B cell (primary cell): Measurements from ENCODE around the gene PTX3. TPM values are rescaled to one million over a fixed set of nuclear protein-coding genes. Genes with fewer than 3 reads are reported as not detected.

ENCODE experiments used
- ATAC-seq: fragments of 200-7000 bp; cut with Tn5 transposase; one replicate; pipeline ENCODE4 v1.10.0; 2021; ENCODE audit warnings: low read depth, mild to moderate bottlenecking, moderate number of reproducible peaks, moderate library complexity
- CTCF ChIA-PET: fragments of 350-600 bp; sonication (Branson Sonifier 250); formaldehyde crosslinking; loops from one replicate; lab custom pipeline; 2021; ENCODE audit warnings: antibody characterized with exemption, inconsistent platforms; lab: Charles Lee
- POLR2A ChIA-PET: fragments of 350-600 bp; sonication (Branson Sonifier 250); formaldehyde crosslinking; loops from one replicate; lab custom pipeline; 2021; ENCODE audit warnings: antibody characterized with exemption; lab: Charles Lee
- DNase-seq: peaks from one replicate; pipeline ENCODE4 v3.0.0; 2013
- H2AFZ ChIP-seq: 2 replicates; pipeline ENCODE4 v1.6.1; 2012; ENCODE audit warnings: mild to moderate bottlenecking, low read depth, low read length; ENCODE audit not compliant: insufficient read depth, poor library complexity, severe bottlenecking
- H3K27ac ChIP-seq, 2 donors: 1 replicate in 1 of 2; 2 replicates in 1 of 2; pipeline ENCODE4 v1.5.1; 2012 to 2013; ENCODE audit warnings: low read length in 2 of 2, mild to moderate bottlenecking in 2 of 2, moderate library complexity in 1 of 2
- H3K27me3 ChIP-seq, 4 experiments: fragments of 200-600 bp in 1 of 4; sonication (generic) in 1 of 4; replicated peaks in 1 of 4; 1 replicate in 2 of 4; 2 replicates in 2 of 4; pipeline versions ENCODE4 v1.6.1 to v1.7.0; 2013 to 2016; ENCODE audit warnings: low read length in 3 of 4, mild to moderate bottlenecking in 2 of 4, mixed read lengths in 1 of 4, moderate library complexity in 1 of 4; ENCODE audit not compliant: insufficient read depth in 4 of 4, control insufficient read depth in 3 of 4; ENCODE audit errors: control extremely low read depth in 1 of 4
- H3K36me3 ChIP-seq, 2 experiments: replicated peaks in 1 of 2; 1 replicate in 1 of 2; 2 replicates in 1 of 2; pipeline versions ENCODE4 v1.6.1 to v1.7.1; 2013; ENCODE audit warnings: low read length in 1 of 2; ENCODE audit not compliant: insufficient read depth in 2 of 2, control insufficient read depth in 1 of 2; ENCODE audit errors: control extremely low read depth in 1 of 2, extremely low read depth in 1 of 2
- H3K4me1 ChIP-seq, 2 donors: fragments of 200-600 bp in 1 of 2; sonication (generic) in 1 of 2; 1 replicate in 1 of 2; 2 replicates in 1 of 2; pipeline versions ENCODE4 v1.5.1 to v1.6.1; 2013 to 2017; ENCODE audit warnings: low read length in 2 of 2; ENCODE audit not compliant: control insufficient read depth in 2 of 2, insufficient read depth in 2 of 2
- H3K4me2 ChIP-seq: replicated peaks from 2 replicates; pipeline ENCODE3; 2012; ENCODE audit warnings: mild to moderate bottlenecking, low read depth, low read length; ENCODE audit not compliant: poor library complexity, severe bottlenecking
- H3K4me3 ChIP-seq, 5 experiments: fragments of 200-600 bp in 1 of 5; sonication (generic) in 1 of 5; 1 replicate in 3 of 5; 2 replicates in 2 of 5; pipeline versions ENCODE4 v1.5.1 to v1.7.0; 2011 to 2016; ENCODE audit warnings: low read length in 4 of 5, mild to moderate bottlenecking in 4 of 5, low read depth in 2 of 5, control low read depth in 1 of 5, moderate library complexity in 1 of 5; ENCODE audit not compliant: insufficient read depth in 1 of 5; ENCODE audit errors: control extremely low read depth in 1 of 5, extremely low read depth in 1 of 5
- H3K79me2 ChIP-seq: fragments of 200-600 bp; sonication (generic); one replicate; pipeline ENCODE4 v1.6.0; 2016; ENCODE audit warnings: low read length; ENCODE audit not compliant: control insufficient read depth, insufficient read depth
- H3K9ac ChIP-seq: fragments of 200-600 bp; sonication (generic); 2 replicates; pipeline ENCODE4 v1.6.1; 2017; ENCODE audit warnings: mild to moderate bottlenecking, low read length, moderate library complexity
- H3K9me3 ChIP-seq, 3 donors: one replicate each; pipeline versions ENCODE4 v1.6.1 to v1.7.1; 2013; ENCODE audit warnings: low read length in 2 of 3; ENCODE audit not compliant: control insufficient read depth in 2 of 3, insufficient read depth in 1 of 3; ENCODE audit errors: control extremely low read depth in 1 of 3
- H4K20me1 ChIP-seq: 2 replicates; pipeline ENCODE4 v1.6.0; 2012; ENCODE audit warnings: mild to moderate bottlenecking, low read length; ENCODE audit not compliant: insufficient read depth, control insufficient read depth, poor library complexity, severe bottlenecking
- H3K27ac Mint-ChIP-seq: one replicate; pipeline ENCODE4 v1.8.0; 2021; ENCODE audit warnings: mixed read lengths
- H3K27me3 Mint-ChIP-seq: one replicate; pipeline ENCODE4 v1.8.0; 2021; ENCODE audit warnings: mixed read lengths
- H3K4me1 Mint-ChIP-seq: one replicate; pipeline ENCODE4 v1.8.0; 2021; ENCODE audit warnings: mixed read lengths
- H3K4me3 Mint-ChIP-seq: one replicate; pipeline ENCODE4 v1.8.0; 2021; ENCODE audit warnings: mixed read lengths
- H3K9me3 Mint-ChIP-seq: one replicate; pipeline ENCODE4 v1.8.0; 2022; ENCODE audit warnings: mixed read lengths; ENCODE audit not compliant: insufficient read depth
- EZH2 ChIP-seq: IDR thresholded peaks from 2 replicates; pipeline ENCODE4 v1.6.1; 2012; ENCODE audit warnings: borderline replicate concordance, low read depth, mild to moderate bottlenecking, moderate library complexity, low read length; ENCODE audit not compliant: insufficient read depth, poor library complexity, severe bottlenecking
- WGBS: methylation state at CpG from one replicate; pipeline ENCODE4 v1.1.5; 2013; ENCODE audit warnings: missing lambda C conversion rate; ENCODE audit not compliant: insufficient coverage; 5-methylcytosine and 5-hydroxymethylcytosine counted together
- intact Hi-C: fragments of 100-400 bp; cut with micrococcal nuclease; formaldehyde crosslinking; loops from one replicate; pipeline ENCODE4 v1.10.0; 2022
- polyA plus RNA-seq: library from polyadenylated mRNA; depleted of rRNA; stranded (reverse); fragments of >200 nt; gene quantifications from 2 replicates; pipeline ENCODE4 v1.2.3, GENCODE V29; 2012
- total RNA-seq, 2 donors: library from RNA; stranded (reverse); fragments of 120-200 nt in 1 of 2; gene quantifications; 1 replicate in 1 of 2; 2 replicates in 1 of 2; pipeline versions ENCODE4 v1.2.3 to v1.2.4, GENCODE V29; 2013 to 2022
- TF ChIP-seq, protein P1 (sequence below): fragments of 200-600 bp; IDR thresholded peaks from one replicate; pipeline ENCODE4 v1.8.0; 2022; ENCODE audit warnings: antibody characterized with exemption, mild to moderate bottlenecking

PTX3 gene
- total and polyA plus RNA-seq, 2 donors (not counting 1 experiment from before 2014, with no cell fraction given) = 0.37 to 0.40 TPM

DNA sequence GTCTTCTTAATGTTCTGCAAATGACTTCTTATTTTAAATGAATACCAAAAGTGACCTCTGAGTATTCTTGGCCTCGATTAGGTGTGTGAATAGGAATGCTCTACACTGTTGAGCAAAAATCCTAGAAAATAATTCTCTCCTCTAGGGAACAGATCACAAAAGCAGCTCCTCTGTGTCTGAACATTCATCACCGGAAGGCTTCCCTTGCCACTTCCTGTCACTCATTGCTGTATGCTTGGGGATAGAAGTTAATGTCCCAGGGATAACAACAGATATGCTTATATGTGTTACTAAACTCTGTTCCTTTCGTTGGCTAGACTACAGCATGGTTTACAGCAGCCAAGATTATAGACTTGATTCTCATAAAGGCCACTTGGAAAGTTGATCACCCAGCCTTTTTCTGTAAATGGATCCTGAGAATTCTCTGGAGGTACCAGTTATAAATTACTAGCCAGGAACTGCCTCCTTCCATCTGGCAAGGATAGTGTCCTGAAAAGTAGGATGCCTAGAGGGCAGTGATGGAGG lies 16.0 kb upstream of the PTX3 start:
- ChIA-PET CTCF (no interaction called here), POLR2A (no interaction called here)
- Histone ChIP-seq H3K36me3 (no peaks in the 10 kb centered on the region), H4K20me1 (no peaks in the 10 kb centered on the region), H3K4me1 (no peaks in the 10 kb centered on the region), H3K27me3 (no peaks in the 10 kb centered on the region), H2AFZ (no peak overlapping the region), H3K4me3 (no peak overlapping the region), H3K4me2 (no peak overlapping the region), H3K27ac (no peak overlapping the region), H3K79me2 (no peaks in the 10 kb centered on the region), H3K9me3 (peaks cover 0 to 7% (median 0%) of the 10 kb centered on the region in 3 donors), H3K9ac (no peak overlapping the region)
- Mint-ChIP-seq H3K4me3 (no peak overlapping the region), H3K27me3 (peaks cover 3% of the 10 kb centered on the region), H3K4me1 (no peaks in the 10 kb centered on the region), H3K27ac (no peak overlapping the region), H3K9me3 (no peaks in the 10 kb centered on the region)
- DNase-seq = no peak
- intact Hi-C loops = no loop called here
- no CpG with 5 or more reads among the region's 3 CpGs for WGBS
- no peak for ATAC-seq
- no peak for TF ChIP-seq EZH2
- TF ChIP-seq, protein P1, sequence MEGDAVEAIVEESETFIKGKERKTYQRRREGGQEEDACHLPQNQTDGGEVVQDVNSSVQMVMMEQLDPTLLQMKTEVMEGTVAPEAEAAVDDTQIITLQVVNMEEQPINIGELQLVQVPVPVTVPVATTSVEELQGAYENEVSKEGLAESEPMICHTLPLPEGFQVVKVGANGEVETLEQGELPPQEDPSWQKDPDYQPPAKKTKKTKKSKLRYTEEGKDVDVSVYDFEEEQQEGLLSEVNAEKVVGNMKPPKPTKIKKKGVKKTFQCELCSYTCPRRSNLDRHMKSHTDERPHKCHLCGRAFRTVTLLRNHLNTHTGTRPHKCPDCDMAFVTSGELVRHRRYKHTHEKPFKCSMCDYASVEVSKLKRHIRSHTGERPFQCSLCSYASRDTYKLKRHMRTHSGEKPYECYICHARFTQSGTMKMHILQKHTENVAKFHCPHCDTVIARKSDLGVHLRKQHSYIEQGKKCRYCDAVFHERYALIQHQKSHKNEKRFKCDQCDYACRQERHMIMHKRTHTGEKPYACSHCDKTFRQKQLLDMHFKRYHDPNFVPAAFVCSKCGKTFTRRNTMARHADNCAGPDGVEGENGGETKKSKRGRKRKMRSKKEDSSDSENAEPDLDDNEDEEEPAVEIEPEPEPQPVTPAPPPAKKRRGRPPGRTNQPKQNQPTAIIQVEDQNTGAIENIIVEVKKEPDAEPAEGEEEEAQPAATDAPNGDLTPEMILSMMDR = no peak

GRCh38 chr3:157423337-157423736 lies 13.3 kb upstream of the PTX3 start:
- Mint-ChIP-seq H3K4me1 (no peaks in the 10 kb centered on the region), H3K4me3 (no peak overlapping the region)
- CTCF ChIA-PET = no interaction called here

More at GRCh38 chr3:157423337-157423736, 13.3 kb upstream of the PTX3 start:
- Histone ChIP-seq H3K4me2 (no peak overlapping the region), H3K36me3 (no peaks in the 10 kb centered on the region), H3K79me2 (no peaks in the 10 kb centered on the region), H4K20me1 (no peaks in the 10 kb centered on the region), H3K27me3 (no peaks in the 10 kb centered on the region), H2AFZ (no peak overlapping the region), H3K4me3 (no peak overlapping the region), H3K9ac (no peak overlapping the region), H3K4me1 (no peaks in the 10 kb centered on the region), H3K27ac (no peak overlapping the region), H3K9me3 (peaks cover 0 to 16% (median 0%) of the 10 kb centered on the region in 3 donors)
- DNase-seq (no peak), ATAC-seq (no peak)
- POLR2A ChIA-PET = no interaction called here
- Mint-ChIP-seq H3K9me3 (no peaks in the 10 kb centered on the region), H3K27me3 (no peaks in the 10 kb centered on the region), H3K27ac (no peak overlapping the region)
- TF ChIP-seq, protein P1 = no peak
- no peak for TF ChIP-seq EZH2
- intact Hi-C loops = no loop called here
